Choroid plexus epithelial cell (primary cell): Measurements from ENCODE around the gene CACNA1E.

ENCODE experiments used
- DNase-seq: peaks from one replicate; pipeline ENCODE4 v3.0.0-alpha.2; 2010; ENCODE audit warnings: low read depth
- H3K4me3 ChIP-seq: 2 replicates; pipeline ENCODE4 v1.5.1; 2011; ENCODE audit warnings: low read depth, mild to moderate bottlenecking, control low read depth, low read length, moderate library complexity
- CTCF ChIP-seq: conservative IDR thresholded peaks from 2 replicates; pipeline ENCODE4 v1.5.1; 2011; ENCODE audit warnings: low read depth, mild to moderate bottlenecking, control low read depth, inconsistent platforms, low read length, moderate library complexity

The CACNA1E gene

GRCh38 chr1:181801617-181802016 is 318.3 kb downstream of the CACNA1E start:
- DNase-seq: no peak
- TF ChIP-seq CTCF: no peak
- H3K4me3 ChIP-seq: no peak overlapping the region

- no peak for DNase-seq
- no peak overlapping the region for H3K4me3 ChIP-seq
- no peak for TF ChIP-seq CTCF
These were observed 319.1 kb downstream of the CACNA1E start for GRCh38 chr1:181802466-181802865.

GRCh38 chr1:181803421-181803820 is 320.1 kb downstream of the CACNA1E start:
- H3K4me3 ChIP-seq: no peak overlapping the region
- no peak for DNase-seq
- TF ChIP-seq CTCF: no peak

- no peak overlapping the region for H3K4me3 ChIP-seq
- TF ChIP-seq CTCF: no peak
- no peak for DNase-seq
These were observed 321.7 kb downstream of the CACNA1E start for GRCh38 chr1:181804989-181805388.

- DNase-seq: no peak
- TF ChIP-seq CTCF: no peak
These were observed 323.4 kb downstream of the CACNA1E start for GRCh38 chr1:181806746-181807145.

GRCh38 chr1:181807251-181807650 is 323.9 kb downstream of the CACNA1E start:
- no peak for TF ChIP-seq CTCF

More at GRCh38 chr1:181806746-181807145, 323.4 kb downstream of the CACNA1E start:
- no peak overlapping the region for H3K4me3 ChIP-seq

GRCh38 chr1:181809991-181810545 is 326.8 kb downstream of the CACNA1E start:
- H3K4me3 ChIP-seq: no peak overlapping the region
- no peak for TF ChIP-seq CTCF
- DNase-seq: no peak

More at GRCh38 chr1:181807251-181807650, 323.9 kb downstream of the CACNA1E start:
- no peak for DNase-seq
- no peak overlapping the region for H3K4me3 ChIP-seq
